ENCODE measurements around the gene CAPZB. TPM values are rescaled to one million over a fixed set of nuclear protein-coding genes. Genes with fewer than 3 reads are reported as not detected.

The CAPZB gene
- total RNA-seq, 1 experiment from 2014 or later: 198 TPM

- H3K4me1 Mint-ChIP-seq (ENCODE audit: low read depth, unreplicated experiment): peaks cover 2% of the 10 kb centered on the region
- H3K36me3 Mint-ChIP-seq (ENCODE audit: insufficient read depth, unreplicated experiment): no peaks in the 10 kb centered on the region
- no peak for DNase-seq
- CTCF ChIA-PET: interaction anchor here (0.5 kb wide), 1 partner anchor 291 kb away, joined by 7 read pairs; no protein-coding TSS in a partner anchor
- H3K27ac Mint-ChIP-seq (ENCODE audit: unreplicated experiment): no peak overlapping the region
- no peaks in the 10 kb centered on the region for H3K9me3 Mint-ChIP-seq (ENCODE audit: low read depth, unreplicated experiment)
- intact Hi-C loops (cut with micrococcal nuclease; ENCODE audit: unreplicated experiment): no loop called here
- TF ChIP-seq, protein P1, sequence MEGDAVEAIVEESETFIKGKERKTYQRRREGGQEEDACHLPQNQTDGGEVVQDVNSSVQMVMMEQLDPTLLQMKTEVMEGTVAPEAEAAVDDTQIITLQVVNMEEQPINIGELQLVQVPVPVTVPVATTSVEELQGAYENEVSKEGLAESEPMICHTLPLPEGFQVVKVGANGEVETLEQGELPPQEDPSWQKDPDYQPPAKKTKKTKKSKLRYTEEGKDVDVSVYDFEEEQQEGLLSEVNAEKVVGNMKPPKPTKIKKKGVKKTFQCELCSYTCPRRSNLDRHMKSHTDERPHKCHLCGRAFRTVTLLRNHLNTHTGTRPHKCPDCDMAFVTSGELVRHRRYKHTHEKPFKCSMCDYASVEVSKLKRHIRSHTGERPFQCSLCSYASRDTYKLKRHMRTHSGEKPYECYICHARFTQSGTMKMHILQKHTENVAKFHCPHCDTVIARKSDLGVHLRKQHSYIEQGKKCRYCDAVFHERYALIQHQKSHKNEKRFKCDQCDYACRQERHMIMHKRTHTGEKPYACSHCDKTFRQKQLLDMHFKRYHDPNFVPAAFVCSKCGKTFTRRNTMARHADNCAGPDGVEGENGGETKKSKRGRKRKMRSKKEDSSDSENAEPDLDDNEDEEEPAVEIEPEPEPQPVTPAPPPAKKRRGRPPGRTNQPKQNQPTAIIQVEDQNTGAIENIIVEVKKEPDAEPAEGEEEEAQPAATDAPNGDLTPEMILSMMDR (IDR thresholded peaks at IDR 0.05; ENCODE audit: unreplicated experiment): no peak
- no peaks in the 10 kb centered on the region for H3K27me3 Mint-ChIP-seq (ENCODE audit: unreplicated experiment)
- BruUV-seq (replicated peaks): no TSS peak
- no peak overlapping the region for H3K4me3 Mint-ChIP-seq (ENCODE audit: low read depth, unreplicated experiment)
These were observed 113.2 kb downstream of the CAPZB start for GRCh38 chr1:19372136-19372514.

DNA sequence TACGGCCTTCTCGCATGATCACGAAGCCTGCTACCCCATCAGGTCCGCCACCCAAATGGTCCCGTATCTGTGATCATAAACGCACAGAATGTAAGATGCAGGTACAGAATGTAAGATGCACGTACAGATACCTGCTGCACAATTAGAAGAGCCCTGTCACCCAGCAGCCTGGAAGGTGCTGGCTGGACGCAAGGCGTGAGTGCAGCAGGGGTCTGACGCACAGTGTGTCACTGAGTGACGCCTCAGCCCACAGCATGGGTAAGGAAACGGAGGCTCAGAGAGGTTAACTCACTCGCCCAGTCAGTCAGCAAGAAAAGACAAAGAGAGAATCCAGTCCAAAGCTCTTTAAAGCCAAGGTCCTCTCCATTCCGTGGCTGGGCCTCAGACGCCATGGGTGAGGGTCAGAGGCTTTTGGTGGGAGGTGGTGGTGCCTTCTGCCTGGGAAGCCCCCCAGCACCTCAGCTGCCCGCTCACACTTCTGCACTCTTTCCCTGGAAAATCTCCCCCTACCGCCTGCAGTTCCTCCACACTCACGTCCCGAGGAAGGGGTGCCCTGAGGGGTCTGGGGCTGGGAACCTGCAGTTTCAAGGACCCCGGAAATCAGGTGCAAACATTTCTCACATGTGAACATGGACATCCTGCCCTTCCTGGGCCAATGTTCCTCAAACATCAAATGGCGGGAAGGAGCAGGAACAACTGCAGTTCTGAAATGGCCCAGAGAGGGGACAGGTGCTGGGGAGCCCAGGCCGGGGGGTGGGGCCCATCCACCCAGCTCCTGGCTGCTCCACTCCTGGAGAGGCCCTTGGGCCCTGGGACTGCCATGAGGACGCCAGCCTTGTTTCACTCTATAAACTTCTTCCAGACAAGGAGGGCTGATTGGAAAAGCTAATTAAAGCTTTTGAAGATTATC lies 113.9 kb downstream of the CAPZB start:
- Mint-ChIP-seq H3K36me3 (ENCODE audit: insufficient read depth, unreplicated experiment) (peaks cover 4% of the 10 kb centered on the region), H3K9me3 (ENCODE audit: low read depth, unreplicated experiment) (no peaks in the 10 kb centered on the region), H3K27ac (ENCODE audit: unreplicated experiment) (no peak overlapping the region), H3K27me3 (ENCODE audit: unreplicated experiment) (no peaks in the 10 kb centered on the region), H3K4me1 (ENCODE audit: low read depth, unreplicated experiment) (peaks cover 7% of the 10 kb centered on the region), H3K4me3 (ENCODE audit: low read depth, unreplicated experiment) (no peak overlapping the region)
- no TSS peak for BruUV-seq (replicated peaks)
- intact Hi-C loops (cut with micrococcal nuclease; ENCODE audit: unreplicated experiment): no loop called here
- TF ChIP-seq, protein P1 (IDR thresholded peaks at IDR 0.05; ENCODE audit: unreplicated experiment): no peak
- DNase-seq: no peak
- CTCF ChIA-PET: no interaction called here

DNA sequence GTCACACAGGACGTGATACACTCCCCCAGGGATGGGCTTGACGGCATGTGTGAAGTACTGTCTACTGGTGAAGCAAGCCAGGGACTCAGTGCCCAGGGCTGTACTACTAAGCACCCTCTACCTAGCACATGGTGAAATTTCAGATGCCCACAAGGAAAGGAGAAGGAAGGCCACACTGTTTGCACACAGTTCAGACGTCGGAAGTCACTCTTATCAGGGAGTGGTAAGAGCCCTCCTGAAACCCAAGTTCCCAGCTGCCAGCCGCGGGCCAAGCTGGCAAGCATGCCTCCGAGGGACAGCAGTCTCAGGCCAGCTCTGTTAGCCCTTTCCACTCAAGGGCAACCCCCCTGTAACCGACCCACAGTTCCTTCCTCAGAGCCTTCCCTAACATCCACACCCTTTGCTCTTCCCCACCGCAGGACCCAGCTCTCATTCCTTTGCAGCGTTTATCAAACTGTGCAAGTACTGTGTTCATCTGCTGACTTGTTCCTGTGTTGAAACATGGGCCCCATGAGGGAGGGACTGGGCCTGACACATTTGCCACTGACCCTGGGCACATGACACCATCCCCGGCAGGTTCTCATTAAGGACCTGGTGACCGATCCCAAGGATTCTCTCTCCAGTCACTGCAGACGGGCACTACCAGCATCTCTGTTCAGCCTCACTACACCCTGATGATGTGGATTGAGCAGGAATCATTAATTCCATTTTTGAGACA lies 114.7 kb downstream of the CAPZB start:
- Mint-ChIP-seq H3K27ac (ENCODE audit: unreplicated experiment) (no peak overlapping the region), H3K4me3 (ENCODE audit: low read depth, unreplicated experiment) (no peak overlapping the region), H3K27me3 (ENCODE audit: unreplicated experiment) (no peaks in the 10 kb centered on the region), H3K36me3 (ENCODE audit: insufficient read depth, unreplicated experiment) (peaks cover 6% of the 10 kb centered on the region), H3K9me3 (ENCODE audit: low read depth, unreplicated experiment) (no peaks in the 10 kb centered on the region), H3K4me1 (ENCODE audit: low read depth, unreplicated experiment) (peaks cover 7% of the 10 kb centered on the region)
- no peak for DNase-seq
- CTCF ChIA-PET: no interaction called here
- TF ChIP-seq, protein P1 (IDR thresholded peaks at IDR 0.05; ENCODE audit: unreplicated experiment): no peak
- no TSS peak for BruUV-seq (replicated peaks)
- intact Hi-C loops (cut with micrococcal nuclease; ENCODE audit: unreplicated experiment): no loop called here

DNA sequence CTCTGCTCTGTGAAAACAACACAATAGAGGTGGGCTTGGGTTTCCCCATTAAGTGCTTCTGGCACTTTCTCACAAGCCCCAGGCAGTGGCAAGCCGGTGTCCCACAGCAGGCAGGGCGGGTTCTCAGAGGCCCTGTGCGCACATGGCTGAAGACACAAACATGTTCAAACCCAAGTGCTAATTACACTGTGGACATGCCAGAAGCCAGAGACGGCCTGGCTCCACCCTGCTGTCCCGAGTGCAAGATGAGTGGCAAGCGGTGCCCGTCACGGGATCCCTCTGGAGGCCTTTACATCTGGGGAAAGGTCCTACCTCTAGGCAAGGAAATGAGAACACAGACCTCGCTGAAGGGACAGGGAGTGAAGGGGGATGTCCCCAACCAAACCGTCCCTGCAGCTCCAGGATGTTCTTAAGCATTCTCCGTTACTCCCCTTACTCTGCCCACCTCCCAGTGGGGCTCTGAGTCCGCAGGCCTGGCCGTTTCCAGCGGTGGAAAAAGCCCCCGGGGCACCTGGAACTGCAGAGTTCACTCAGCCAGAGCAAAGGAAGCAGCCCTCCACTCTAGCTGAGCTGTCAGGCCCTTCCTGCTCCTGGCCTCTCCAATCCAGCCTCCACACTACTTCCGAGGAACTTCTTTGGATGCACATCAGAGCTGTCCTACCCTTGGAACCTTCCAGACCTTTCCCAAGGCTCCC lies 115.8 kb downstream of the CAPZB start:
- no peaks in the 10 kb centered on the region for H3K27me3 Mint-ChIP-seq (ENCODE audit: unreplicated experiment)
- H3K36me3 Mint-ChIP-seq (ENCODE audit: insufficient read depth, unreplicated experiment): peaks cover 8% of the 10 kb centered on the region
- peaks cover 7% of the 10 kb centered on the region for H3K4me1 Mint-ChIP-seq (ENCODE audit: low read depth, unreplicated experiment)
- no peak overlapping the region for H3K4me3 Mint-ChIP-seq (ENCODE audit: low read depth, unreplicated experiment)
- TF ChIP-seq, protein P1 (IDR thresholded peaks at IDR 0.05; ENCODE audit: unreplicated experiment): no peak
- no peak for DNase-seq
- H3K27ac Mint-ChIP-seq (ENCODE audit: unreplicated experiment): no peak overlapping the region
- CTCF ChIA-PET: no interaction called here
- no peaks in the 10 kb centered on the region for H3K9me3 Mint-ChIP-seq (ENCODE audit: low read depth, unreplicated experiment)
- intact Hi-C loops (cut with micrococcal nuclease; ENCODE audit: unreplicated experiment): no loop called here
- no TSS peak for BruUV-seq (replicated peaks)
